Memory B cell (primary cell): ENCODE results near the gene PCDH17.

Experiments
- ATAC-seq: fragments of 150-1000 bp; cut with Tn5 transposase; 2 replicates; pipeline ENCODE4 v1.10.0; 2021; ENCODE audit warnings: low read depth, mild to moderate bottlenecking, moderate library complexity
- DNase-seq, 2 donors: peaks; one replicate each; pipeline ENCODE4 v3.0.0; 2022; ENCODE audit warnings: low spot score in 2 of 2
- H3K27ac Mint-ChIP-seq: one replicate; pipeline ENCODE4 v1.8.0; 2022; ENCODE audit warnings: mild to moderate bottlenecking, moderate library complexity, mixed read lengths
- H3K27me3 Mint-ChIP-seq: one replicate; pipeline ENCODE4 v1.8.0; 2022; ENCODE audit warnings: mixed read lengths
- H3K36me3 Mint-ChIP-seq: one replicate; pipeline ENCODE4 v1.8.0; 2022; ENCODE audit warnings: mild to moderate bottlenecking, mixed read lengths
- H3K4me1 Mint-ChIP-seq: one replicate; pipeline ENCODE4 v1.8.0; 2022; ENCODE audit warnings: mixed read lengths
- H3K4me3 Mint-ChIP-seq: one replicate; pipeline ENCODE4 v1.8.0; 2022; ENCODE audit warnings: mild to moderate bottlenecking, moderate library complexity, mixed read lengths
- H3K9me3 Mint-ChIP-seq: one replicate; pipeline ENCODE4 v1.8.0; 2022; ENCODE audit warnings: mixed read lengths

The PCDH17 gene, protein sequence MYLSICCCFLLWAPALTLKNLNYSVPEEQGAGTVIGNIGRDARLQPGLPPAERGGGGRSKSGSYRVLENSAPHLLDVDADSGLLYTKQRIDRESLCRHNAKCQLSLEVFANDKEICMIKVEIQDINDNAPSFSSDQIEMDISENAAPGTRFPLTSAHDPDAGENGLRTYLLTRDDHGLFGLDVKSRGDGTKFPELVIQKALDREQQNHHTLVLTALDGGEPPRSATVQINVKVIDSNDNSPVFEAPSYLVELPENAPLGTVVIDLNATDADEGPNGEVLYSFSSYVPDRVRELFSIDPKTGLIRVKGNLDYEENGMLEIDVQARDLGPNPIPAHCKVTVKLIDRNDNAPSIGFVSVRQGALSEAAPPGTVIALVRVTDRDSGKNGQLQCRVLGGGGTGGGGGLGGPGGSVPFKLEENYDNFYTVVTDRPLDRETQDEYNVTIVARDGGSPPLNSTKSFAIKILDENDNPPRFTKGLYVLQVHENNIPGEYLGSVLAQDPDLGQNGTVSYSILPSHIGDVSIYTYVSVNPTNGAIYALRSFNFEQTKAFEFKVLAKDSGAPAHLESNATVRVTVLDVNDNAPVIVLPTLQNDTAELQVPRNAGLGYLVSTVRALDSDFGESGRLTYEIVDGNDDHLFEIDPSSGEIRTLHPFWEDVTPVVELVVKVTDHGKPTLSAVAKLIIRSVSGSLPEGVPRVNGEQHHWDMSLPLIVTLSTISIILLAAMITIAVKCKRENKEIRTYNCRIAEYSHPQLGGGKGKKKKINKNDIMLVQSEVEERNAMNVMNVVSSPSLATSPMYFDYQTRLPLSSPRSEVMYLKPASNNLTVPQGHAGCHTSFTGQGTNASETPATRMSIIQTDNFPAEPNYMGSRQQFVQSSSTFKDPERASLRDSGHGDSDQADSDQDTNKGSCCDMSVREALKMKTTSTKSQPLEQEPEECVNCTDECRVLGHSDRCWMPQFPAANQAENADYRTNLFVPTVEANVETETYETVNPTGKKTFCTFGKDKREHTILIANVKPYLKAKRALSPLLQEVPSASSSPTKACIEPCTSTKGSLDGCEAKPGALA (N-terminal part only)

DNA sequence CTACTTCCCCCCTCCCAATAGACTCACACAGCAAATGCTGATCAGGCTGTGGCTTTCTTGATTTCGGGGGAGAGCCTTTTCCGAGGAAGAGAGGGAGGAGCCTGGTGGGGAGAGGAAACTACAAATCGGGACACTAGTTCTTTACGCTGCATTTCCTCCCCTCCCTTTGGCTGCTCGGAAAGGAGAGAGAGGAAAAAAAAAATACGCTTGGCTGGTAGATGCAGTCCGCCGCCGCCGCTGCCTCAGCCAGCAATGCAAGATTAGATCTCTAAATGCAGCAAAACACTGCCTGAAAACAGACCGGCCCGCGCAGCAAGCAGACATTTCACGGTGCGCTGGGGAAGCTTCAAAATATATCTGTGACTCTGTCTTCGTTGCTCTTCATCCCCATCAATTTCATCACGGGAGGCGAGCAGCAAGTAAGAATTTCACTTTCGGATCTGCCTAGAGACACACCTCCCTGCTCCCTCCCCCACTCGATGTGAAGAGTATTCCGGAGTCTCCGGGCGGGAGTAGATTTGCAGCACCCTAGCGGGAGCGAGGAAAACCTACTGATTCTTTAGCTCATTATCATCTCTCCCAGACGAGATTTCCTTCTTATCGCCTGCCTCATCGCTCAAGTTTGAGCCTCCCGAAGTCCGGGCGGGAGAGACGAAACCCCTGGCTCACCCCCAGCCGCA is at the start of gene PCDH17:
TSS of gene PCDH17 (plus strand) at position 149 of the 680 bp plus-strand sequence. CDS start 803 bp downstream, outside the sequence.
- ATAC-seq, result no peak
- peaks cover 5% of the 10 kb centered on the region for H3K4me1 Mint-ChIP-seq

DNA sequence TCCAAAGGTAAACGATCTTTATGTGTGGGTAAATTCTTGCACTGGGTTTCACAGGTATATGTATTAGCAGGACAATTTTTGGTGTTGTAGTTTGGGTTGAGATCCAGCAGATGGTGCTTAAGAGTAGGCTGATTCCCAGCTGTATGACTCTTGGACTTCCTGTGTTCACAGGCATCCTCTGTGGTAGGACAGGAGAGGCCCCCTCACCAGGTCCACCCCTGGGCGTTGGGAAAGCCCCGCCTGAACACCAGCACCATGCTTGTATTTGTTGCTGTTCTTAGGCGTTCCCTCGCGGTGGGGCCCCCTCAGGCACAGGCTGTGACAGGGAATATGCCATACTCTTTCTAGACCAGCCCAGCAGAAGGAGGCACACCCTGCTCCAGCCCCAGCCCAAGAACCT is 49.5 kb upstream of the PCDH17 start:
- no peak overlapping the region for H3K27ac Mint-ChIP-seq
- no peak for ATAC-seq
- H3K4me3 Mint-ChIP-seq, result no peak overlapping the region
- H3K9me3 Mint-ChIP-seq, result no peaks in the 10 kb centered on the region
- no peak for DNase-seq
- no peaks in the 10 kb centered on the region for H3K27me3 Mint-ChIP-seq
- H3K36me3 Mint-ChIP-seq, result no peaks in the 10 kb centered on the region
- no peaks in the 10 kb centered on the region for H3K4me1 Mint-ChIP-seq

More for the DNA sequence above, at the start of gene PCDH17:
- H3K9me3 Mint-ChIP-seq, result peaks cover 2% of the 10 kb centered on the region
- H3K4me3 Mint-ChIP-seq, result peak within 1 kb of the TSS; percentile 44
- H3K27me3 Mint-ChIP-seq, result peaks cover 9% of the 10 kb centered on the region
- DNase-seq, result no peak
- no peaks in the 10 kb centered on the region for H3K36me3 Mint-ChIP-seq
- no peak within 1 kb of the TSS for H3K27ac Mint-ChIP-seq

GRCh38 chr13:57583529-57583928 is 48.0 kb upstream of the PCDH17 start:
- no peaks in the 10 kb centered on the region for H3K4me1 Mint-ChIP-seq
- no peaks in the 10 kb centered on the region for H3K27me3 Mint-ChIP-seq
- H3K9me3 Mint-ChIP-seq, result no peaks in the 10 kb centered on the region
- no peak overlapping the region for H3K27ac Mint-ChIP-seq
- no peak overlapping the region for H3K4me3 Mint-ChIP-seq
- no peak for DNase-seq
- no peak for ATAC-seq
- H3K36me3 Mint-ChIP-seq, result no peaks in the 10 kb centered on the region

DNA sequence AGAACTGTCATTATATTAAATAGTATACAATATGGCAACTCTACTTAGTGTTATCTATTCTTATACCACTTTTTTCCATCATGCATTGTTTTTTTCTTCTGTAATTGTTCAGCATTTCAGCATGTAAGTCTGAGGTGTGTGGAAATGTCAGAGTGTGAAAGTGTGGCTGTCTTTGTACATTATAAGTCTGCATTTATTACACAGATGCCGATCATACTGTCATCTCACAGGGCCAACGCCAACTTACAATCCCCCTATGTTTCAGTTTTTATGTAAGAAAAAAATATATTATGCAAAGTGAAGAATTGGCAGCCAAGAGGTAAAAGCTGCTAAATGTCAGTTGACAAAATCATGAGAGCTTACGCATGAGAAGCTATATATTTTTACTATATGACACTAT is 42.9 kb upstream of the PCDH17 start:
- Mint-ChIP-seq H3K9me3 (no peaks in the 10 kb centered on the region), H3K27me3 (no peaks in the 10 kb centered on the region), H3K27ac (no peak overlapping the region), H3K36me3 (no peaks in the 10 kb centered on the region), H3K4me1 (no peaks in the 10 kb centered on the region), H3K4me3 (no peak overlapping the region)
- no peak for ATAC-seq
- DNase-seq, result no peak

DNA sequence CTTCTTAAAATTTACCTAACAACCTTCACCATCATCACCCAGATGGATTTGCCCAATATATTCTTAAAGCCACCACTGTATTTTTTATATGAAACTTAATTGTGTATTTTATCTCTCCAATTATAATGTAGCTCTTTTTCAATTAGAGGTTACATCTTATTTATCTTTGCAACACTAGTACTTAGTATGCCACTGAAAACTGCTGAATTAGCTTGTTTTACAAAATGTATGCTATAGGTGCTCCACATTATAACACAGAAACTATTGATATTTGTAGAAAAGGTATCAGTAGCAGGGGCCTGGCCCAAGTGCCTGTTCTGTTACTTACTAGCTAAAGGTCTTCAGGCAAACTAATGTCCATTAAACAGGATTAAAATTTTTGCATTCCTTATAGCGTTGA is 35.8 kb upstream of the PCDH17 start:
- DNase-seq, result no peak
- no peaks in the 10 kb centered on the region for H3K4me1 Mint-ChIP-seq
- no peak overlapping the region for H3K4me3 Mint-ChIP-seq
- H3K27me3 Mint-ChIP-seq, result no peaks in the 10 kb centered on the region
- no peak overlapping the region for H3K27ac Mint-ChIP-seq
- ATAC-seq, result no peak
- H3K36me3 Mint-ChIP-seq, result no peaks in the 10 kb centered on the region
- peaks cover 8% of the 10 kb centered on the region for H3K9me3 Mint-ChIP-seq

- no peak for ATAC-seq
- no peak overlapping the region for H3K4me3 Mint-ChIP-seq
- no peaks in the 10 kb centered on the region for H3K36me3 Mint-ChIP-seq
- DNase-seq, result no peak
- no peak overlapping the region for H3K27ac Mint-ChIP-seq
- H3K27me3 Mint-ChIP-seq, result no peaks in the 10 kb centered on the region
- no peaks in the 10 kb centered on the region for H3K4me1 Mint-ChIP-seq
- peaks cover 8% of the 10 kb centered on the region for H3K9me3 Mint-ChIP-seq
Measured at GRCh38 chr13:57601536-57601935, 30.0 kb upstream of the PCDH17 start.

DNA sequence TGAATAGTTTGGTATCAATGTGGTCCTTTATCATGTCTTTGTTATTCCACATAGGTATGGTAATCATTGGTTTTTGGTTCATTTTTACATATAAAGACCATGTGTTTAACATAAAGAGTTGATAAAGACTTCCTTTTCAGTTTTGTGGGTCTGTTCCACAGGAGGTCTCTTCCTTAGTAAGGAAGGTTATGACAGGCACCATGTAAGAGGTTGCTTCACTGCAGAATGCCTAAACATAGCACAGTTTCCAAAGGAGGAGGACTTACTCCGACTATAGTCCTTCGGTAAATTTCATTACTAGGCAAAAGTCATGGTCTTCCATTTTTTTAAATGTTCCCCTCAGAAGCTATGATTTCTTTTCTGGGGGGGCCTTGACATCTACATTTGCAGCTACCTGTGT is 27.1 kb upstream of the PCDH17 start:
- DNase-seq (no peak), ATAC-seq (no peak)
- peaks cover under 1% of the 10 kb centered on the region for H3K9me3 Mint-ChIP-seq
- no peaks in the 10 kb centered on the region for H3K27me3 Mint-ChIP-seq
- H3K4me1 Mint-ChIP-seq, result no peaks in the 10 kb centered on the region
- no peak overlapping the region for H3K27ac Mint-ChIP-seq
- H3K36me3 Mint-ChIP-seq, result no peaks in the 10 kb centered on the region
- H3K4me3 Mint-ChIP-seq, result no peak overlapping the region

DNA sequence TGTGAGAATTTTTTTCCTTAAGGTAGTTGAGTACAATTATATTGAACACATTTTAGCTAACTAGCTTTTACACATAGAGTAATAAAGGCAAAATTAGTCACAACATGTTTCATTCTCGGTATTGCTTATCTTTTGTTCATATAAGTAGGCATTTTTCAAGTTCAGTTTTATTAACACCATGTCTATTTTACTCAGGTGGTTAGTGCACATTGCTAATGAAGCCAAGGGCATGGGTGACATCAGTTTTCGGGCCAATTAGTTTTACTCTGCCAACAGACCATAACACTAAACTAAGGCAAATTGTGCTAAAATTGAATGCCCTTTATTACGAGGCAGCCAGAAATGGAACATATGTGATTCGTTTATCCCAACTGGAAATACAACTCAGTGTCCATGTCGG is 19.6 kb upstream of the PCDH17 start:
- DNase-seq (no peak), ATAC-seq (no peak)
- no peaks in the 10 kb centered on the region for H3K4me1 Mint-ChIP-seq
- H3K4me3 Mint-ChIP-seq, result no peak overlapping the region
- H3K9me3 Mint-ChIP-seq, result peaks cover 1% of the 10 kb centered on the region
- no peak overlapping the region for H3K27ac Mint-ChIP-seq
- no peaks in the 10 kb centered on the region for H3K36me3 Mint-ChIP-seq
- H3K27me3 Mint-ChIP-seq, result no peaks in the 10 kb centered on the region

DNA sequence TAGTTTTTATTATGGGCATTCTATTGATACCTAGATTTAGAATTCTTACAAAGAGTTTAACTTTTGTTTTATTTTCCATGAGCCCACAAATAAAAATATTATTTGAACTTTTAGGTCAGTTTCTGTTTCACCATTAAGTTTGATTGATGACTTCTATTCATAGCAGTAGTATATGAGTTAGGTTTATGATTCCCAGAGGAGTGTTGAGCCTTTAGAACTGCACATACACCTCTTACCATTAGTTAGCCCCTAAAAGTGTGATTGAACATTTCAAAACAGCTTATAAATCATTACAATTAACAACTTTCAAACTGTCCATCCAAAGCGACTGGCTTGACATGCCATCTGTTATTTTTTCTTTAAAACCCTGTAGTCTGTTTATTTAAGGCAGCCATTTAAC is 19.0 kb upstream of the PCDH17 start:
- no peak overlapping the region for H3K4me3 Mint-ChIP-seq

GRCh38 chr13:57624565-57625435 is 6.7 kb upstream of the PCDH17 start:
- ATAC-seq (no peak), DNase-seq (no peak)
- peaks cover 7% of the 10 kb centered on the region for H3K27me3 Mint-ChIP-seq
- peaks cover 5% of the 10 kb centered on the region for H3K4me1 Mint-ChIP-seq
- no peak overlapping the region for H3K27ac Mint-ChIP-seq
- no peaks in the 10 kb centered on the region for H3K36me3 Mint-ChIP-seq
- peaks cover 2% of the 10 kb centered on the region for H3K9me3 Mint-ChIP-seq
- no peak overlapping the region for H3K4me3 Mint-ChIP-seq

More for the DNA sequence above, 19.0 kb upstream of the PCDH17 start:
- Mint-ChIP-seq H3K27me3 (no peaks in the 10 kb centered on the region), H3K9me3 (peaks cover 1% of the 10 kb centered on the region), H3K4me1 (no peaks in the 10 kb centered on the region), H3K27ac (no peak overlapping the region), H3K36me3 (no peaks in the 10 kb centered on the region)
- ATAC-seq (no peak), DNase-seq (no peak)

GRCh38 chr13:57627663-57628062 is 3.9 kb upstream of the PCDH17 start:
- H3K27me3 Mint-ChIP-seq, result peaks cover 10% of the 10 kb centered on the region
- no peak for ATAC-seq

DNA sequence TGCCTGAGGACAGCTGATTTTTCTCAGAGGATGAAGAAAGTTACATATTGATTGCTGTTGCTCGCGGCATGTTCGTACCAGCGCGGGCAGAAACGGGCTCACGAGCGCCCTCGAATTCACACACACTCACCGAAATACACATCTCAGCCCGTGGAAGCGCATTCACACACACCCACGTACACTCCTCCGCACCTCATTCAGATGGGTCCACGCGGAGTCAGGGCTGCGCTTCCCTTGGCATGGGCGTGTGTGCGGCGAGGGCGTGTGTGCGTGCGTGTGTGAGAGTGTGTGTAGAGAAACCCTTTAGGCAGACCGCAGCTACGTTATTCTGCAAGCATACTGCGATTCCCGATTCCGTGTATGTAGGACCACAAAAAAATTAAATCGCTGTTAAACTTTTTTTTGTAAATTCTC is 2.1 kb upstream of the PCDH17 start:
- Mint-ChIP-seq H3K27ac (no peak overlapping the region), H3K4me1 (peaks cover 5% of the 10 kb centered on the region), H3K4me3 (no peak overlapping the region), H3K27me3 (peaks cover 10% of the 10 kb centered on the region), H3K36me3 (no peaks in the 10 kb centered on the region), H3K9me3 (peaks cover 2% of the 10 kb centered on the region)
- DNase-seq (no peak), ATAC-seq (no peak)

More at GRCh38 chr13:57627663-57628062, 3.9 kb upstream of the PCDH17 start:
- no peak overlapping the region for H3K27ac Mint-ChIP-seq
- no peak overlapping the region for H3K4me3 Mint-ChIP-seq
- no peaks in the 10 kb centered on the region for H3K36me3 Mint-ChIP-seq
- no peak for DNase-seq
- peaks cover 5% of the 10 kb centered on the region for H3K4me1 Mint-ChIP-seq
- H3K9me3 Mint-ChIP-seq, result peaks cover 2% of the 10 kb centered on the region

- H3K9me3 Mint-ChIP-seq, result peaks cover 2% of the 10 kb centered on the region
- peaks cover 5% of the 10 kb centered on the region for H3K4me1 Mint-ChIP-seq
- H3K27ac Mint-ChIP-seq, result no peak overlapping the region
- H3K36me3 Mint-ChIP-seq, result no peaks in the 10 kb centered on the region
- peaks cover 10% of the 10 kb centered on the region for H3K27me3 Mint-ChIP-seq
- DNase-seq, result no peak
- no peak for ATAC-seq
- H3K4me3 Mint-ChIP-seq, result peak overlapping the region; percentile 62
Measured at GRCh38 chr13:57629821-57630235, 1.7 kb upstream of the PCDH17 start.
